ENCODE data around the gene C1orf105. TPM values are rescaled to one million over a fixed set of nuclear protein-coding genes. Genes with fewer than 3 reads are reported as not detected.

Gene C1orf105
- total and polyA plus RNA-seq, 2 of the 8 experiments (the other 6 are each of a cell fraction or from before 2014, with no cell fraction given), result not detected

GRCh38 chr1:172394141-172394751, 26.2 kb upstream of the C1orf105 start (continued):
- TF ChIP-seq CHD7 (IDR thresholded peaks at IDR 0.05; ENCODE audit: insufficient replicate concordance, low read length) (no peak), JUN (IDR thresholded peaks at IDR 0.05; ENCODE audit: low read depth, low read length) (no peak), ATF2 (IDR thresholded peaks at IDR 0.05; ENCODE audit: low read length) (no peak), SP1 (IDR thresholded peaks at IDR 0.05; ENCODE audit: low read depth, low read length) (no peak), CBX8 (IDR thresholded peaks at IDR 0.05; ENCODE audit: borderline replicate concordance, low read depth, low read length) (no peak), YY1 (IDR thresholded peaks at IDR 0.05; ENCODE audit: low read depth, low read length) (no peak), EGR1 (IDR thresholded peaks at IDR 0.05; ENCODE audit: borderline replicate concordance, low read depth, low read length) (no peak), SP4 (IDR thresholded peaks at IDR 0.05; ENCODE audit: low read length) (no peak), MAFK (IDR thresholded peaks at IDR 0.05; ENCODE audit: low read depth, low read length) (no peak), SRF (IDR thresholded peaks at IDR 0.05; ENCODE audit: low read depth, low read length) (no peak)
